Measurements from ENCODE around the gene OR51G2. TPM values are rescaled to one million over a fixed set of nuclear protein-coding genes. Genes with fewer than 3 reads are reported as not detected.
"Not testable (repeated sequence)": the region's sequence is repeated elsewhere in the genome, so short reads cannot be mapped to it uniquely, and the experiment has no call there.

OR51G2 gene, protein sequence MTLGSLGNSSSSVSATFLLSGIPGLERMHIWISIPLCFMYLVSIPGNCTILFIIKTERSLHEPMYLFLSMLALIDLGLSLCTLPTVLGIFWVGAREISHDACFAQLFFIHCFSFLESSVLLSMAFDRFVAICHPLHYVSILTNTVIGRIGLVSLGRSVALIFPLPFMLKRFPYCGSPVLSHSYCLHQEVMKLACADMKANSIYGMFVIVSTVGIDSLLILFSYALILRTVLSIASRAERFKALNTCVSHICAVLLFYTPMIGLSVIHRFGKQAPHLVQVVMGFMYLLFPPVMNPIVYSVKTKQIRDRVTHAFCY
- total RNA-seq (2014; rRNA removed; shearing (Covaris generic)): not detected in 2 replicates
- not detected in 2 replicates for polyA plus RNA-seq (2015; cell fraction: cytosol; rRNA removed)
- polyA plus RNA-seq (2015; cell fraction: nucleus; rRNA removed): not detected in 2 replicates

DNA sequence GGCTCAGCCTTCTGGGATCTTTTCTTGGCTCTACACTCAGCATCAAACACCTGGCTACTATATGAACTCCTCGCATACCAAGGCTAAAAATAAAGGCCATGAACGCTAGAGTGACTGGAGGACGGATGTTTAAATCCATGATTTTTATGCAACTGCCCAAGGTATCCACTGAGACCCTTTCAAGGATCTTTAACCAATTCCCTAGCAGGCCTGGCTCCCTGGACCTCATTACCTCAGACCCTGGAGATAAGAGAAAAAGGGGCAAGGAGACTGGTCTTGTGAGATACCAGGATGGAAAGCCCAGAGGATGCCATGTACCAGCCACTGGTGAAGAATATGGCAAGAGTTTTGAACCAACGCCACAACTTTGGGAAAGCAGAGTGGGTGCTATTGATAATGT is at the start of gene OR51G2:
Gene OR51G2 (minus strand): TSS at position 101 of the 400 bp plus-strand sequence. CDS start 3,687 bp downstream, outside the sequence.
- no peak for DNase-seq (ENCODE audit: low read depth)

GRCh38 chr11:4962816-4963215 is 43.7 kb upstream of the OR51G2 start:
- DNase-seq (ENCODE audit: low read depth): no peak

- DNase-seq (ENCODE audit: low read depth): peak; percentile 2
Measured at GRCh38 chr11:4960877-4961276, 41.7 kb upstream of the OR51G2 start.

GRCh38 chr11:4957396-4957795 is 38.2 kb upstream of the OR51G2 start:
- no peak for DNase-seq (ENCODE audit: low read depth)

- DNase-seq (ENCODE audit: low read depth): not testable (repeated sequence)
Measured at GRCh38 chr11:4955613-4956012, 36.5 kb upstream of the OR51G2 start, which contains the start of gene OR51A2. Gene OR51A2, minus strand, starts transcription at chr11:4955713. Its CDS starts 0 bp downstream, at chr11:4955713.

GRCh38 chr11:4947505-4947904 is 28.4 kb upstream of the OR51G2 start, which contains the start of gene OR51A4:
Gene OR51A4, minus strand, starts transcription at chr11:4947605. Its CDS starts 505 bp downstream, at chr11:4947100.
- no peak for DNase-seq (ENCODE audit: low read depth)

DNA sequence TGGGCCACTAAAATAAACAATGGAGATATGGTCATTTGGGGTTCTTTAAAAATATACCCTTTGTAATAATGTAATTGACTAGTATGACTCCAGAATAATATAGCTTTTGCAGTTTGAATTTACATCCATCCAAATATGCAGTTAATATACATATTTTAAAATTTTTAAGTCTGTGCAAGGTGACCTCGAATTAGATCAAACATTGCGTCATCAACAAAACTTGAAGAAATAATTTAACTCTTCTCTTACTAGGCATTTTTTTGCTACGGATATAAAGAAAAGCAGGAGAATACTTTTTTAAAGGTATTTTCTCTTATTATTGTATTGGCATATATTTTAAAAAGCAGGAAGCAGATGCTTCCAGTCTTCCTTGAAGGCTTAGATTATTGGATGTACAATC is 17.6 kb upstream of the OR51G2 start:
- DNase-seq (ENCODE audit: low read depth): no peak

DNA sequence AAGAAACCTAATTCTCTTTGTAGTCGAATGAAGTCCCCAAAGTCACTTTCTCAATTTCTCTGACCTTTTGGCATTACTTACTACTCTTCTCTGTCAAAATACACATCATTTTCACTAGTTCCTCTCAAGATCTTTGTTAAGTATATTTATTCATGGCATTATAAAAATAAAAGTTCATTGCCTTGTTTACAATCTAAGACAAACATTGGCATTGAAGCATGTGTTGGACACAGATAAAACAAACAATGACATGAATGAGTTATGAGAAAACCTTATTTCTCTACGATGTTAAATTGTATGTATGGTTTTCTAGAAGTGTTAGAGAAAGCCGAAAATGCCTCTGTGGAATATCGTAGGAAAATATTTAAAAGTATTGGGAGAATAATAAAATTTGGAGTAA is 13.6 kb upstream of the OR51G2 start:
- no peak for DNase-seq (ENCODE audit: low read depth)

- DNase-seq (ENCODE audit: low read depth): no peak
Measured at GRCh38 chr11:4926608-4927007, 7.5 kb upstream of the OR51G2 start.

GRCh38 chr11:4924239-4924638 is 5.1 kb upstream of the OR51G2 start, which contains the start of gene OR51G1:
Gene OR51G1, minus strand, starts transcription at chr11:4924339. Its CDS starts 0 bp downstream, at chr11:4924339.
- DNase-seq (ENCODE audit: low read depth): no peak

GRCh38 chr11:4922304-4922703 is 3.2 kb upstream of the OR51G2 start:
- no peak for DNase-seq (ENCODE audit: low read depth)

DNA sequence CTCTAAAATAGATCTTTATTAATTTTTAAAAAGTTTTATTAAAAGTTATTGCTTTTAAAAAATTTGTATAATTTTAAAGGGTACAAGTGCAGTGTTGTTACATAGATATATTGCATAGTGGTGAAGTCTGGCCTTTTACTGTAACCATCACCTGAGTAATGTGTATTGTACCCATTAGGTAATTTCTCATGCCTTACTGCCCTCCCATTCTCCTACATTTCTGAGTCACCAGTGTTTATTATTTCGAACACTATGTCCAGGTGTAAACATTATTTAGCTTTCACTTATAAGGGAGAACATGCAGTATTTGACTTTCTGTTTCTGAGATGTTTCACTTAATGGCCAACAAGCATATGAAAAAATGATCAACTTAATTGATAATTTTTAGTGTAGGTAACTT is 2.6 kb upstream of the OR51G2 start:
- no peak for DNase-seq (ENCODE audit: low read depth)

DNA sequence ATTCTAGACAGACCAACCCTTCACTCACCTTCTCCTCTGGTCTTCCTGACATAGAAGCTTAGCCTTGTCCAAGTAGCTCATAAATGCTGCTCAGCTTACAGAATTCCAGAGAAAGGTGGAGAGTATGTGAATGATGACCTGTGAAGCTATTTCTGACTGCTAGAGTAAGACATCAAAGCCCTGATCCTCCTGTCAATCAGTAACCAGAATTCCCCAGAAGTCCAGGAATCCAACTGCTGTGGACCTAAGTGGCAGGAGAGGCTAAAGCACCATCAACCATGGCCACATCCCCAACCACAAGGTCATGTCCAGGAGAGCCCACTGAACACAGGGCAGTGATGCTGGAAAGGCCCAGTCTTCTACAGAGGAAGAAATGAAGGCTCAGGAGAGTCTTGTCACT is 2.6 kb downstream of the OR51G2 start:
- DNase-seq (ENCODE audit: low read depth): no peak

GRCh38 chr11:4903484-4903883 is 15.7 kb downstream of the OR51G2 start, which contains the start of gene OR51A7:
Gene OR51A7, plus strand, starts transcription at chr11:4903783. Its CDS starts 3,587 bp downstream, at chr11:4907370.
- DNase-seq (ENCODE audit: low read depth): no peak

GRCh38 chr11:4891996-4892640 is 27.0 kb downstream of the OR51G2 start:
- peak; percentile 86 for DNase-seq (ENCODE audit: low read depth)

DNA sequence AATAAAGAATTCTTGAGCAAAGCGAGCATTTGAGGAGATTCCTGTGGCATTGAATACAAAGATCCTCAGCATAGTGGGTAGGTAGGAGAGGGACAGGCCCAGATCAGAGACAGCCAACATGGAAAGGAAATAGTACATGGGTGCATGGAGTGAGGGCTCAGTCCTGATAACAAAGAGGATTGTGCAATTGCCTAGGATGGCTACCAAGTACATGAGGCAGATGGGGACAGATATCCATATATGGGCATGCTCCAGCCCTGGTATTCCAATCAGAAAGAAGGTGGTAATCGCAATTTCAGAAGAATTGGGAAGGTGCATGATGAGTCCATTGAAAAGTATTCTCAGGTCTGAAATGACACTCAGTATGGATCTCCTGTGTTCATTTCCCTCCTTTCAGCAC is 28.9 kb downstream of the OR51G2 start:
- DNase-seq (ENCODE audit: low read depth): no peak

GRCh38 chr11:4887591-4887990 is 31.6 kb downstream of the OR51G2 start:
- no peak for DNase-seq (ENCODE audit: low read depth)

DNA sequence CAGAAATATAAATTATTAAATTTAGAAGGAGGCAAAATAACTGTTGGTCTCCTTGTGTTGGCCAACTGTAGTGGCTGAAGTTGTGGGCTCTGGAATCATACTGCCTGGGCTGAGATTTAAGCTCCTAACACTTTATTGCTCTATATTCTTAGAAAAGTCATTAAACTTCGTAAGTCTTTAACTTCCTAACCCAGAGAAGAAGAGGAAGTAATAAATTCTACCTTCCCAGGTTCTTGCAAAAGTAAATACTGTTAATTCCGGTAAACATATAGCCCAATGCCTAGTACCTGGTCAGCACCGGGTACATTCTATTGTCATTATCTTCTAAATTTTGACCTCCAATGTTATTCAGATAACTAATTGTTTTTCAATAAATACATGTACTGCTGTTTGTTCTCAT is 33.0 kb downstream of the OR51G2 start:
- no peak for DNase-seq (ENCODE audit: low read depth)

DNA sequence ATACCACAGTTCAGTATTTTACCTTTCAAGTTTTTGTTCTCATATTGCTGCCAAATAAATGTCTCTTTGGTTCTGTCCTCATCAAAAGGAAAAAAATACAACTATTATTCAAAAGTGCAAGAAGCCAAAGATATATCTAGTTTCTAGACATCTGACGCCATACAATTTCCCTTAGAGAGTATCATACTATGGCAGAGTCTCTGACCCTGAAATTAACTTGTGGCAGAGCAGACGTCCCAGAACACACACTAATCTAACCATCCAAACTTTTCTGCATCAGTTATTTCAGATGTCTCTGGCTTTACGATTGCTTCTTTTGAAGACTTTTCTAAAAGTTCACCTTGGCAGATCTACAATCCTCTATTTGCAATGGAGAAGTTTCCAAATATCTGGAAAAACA is 34.8 kb downstream of the OR51G2 start:
- DNase-seq (ENCODE audit: low read depth): no peak

DNA sequence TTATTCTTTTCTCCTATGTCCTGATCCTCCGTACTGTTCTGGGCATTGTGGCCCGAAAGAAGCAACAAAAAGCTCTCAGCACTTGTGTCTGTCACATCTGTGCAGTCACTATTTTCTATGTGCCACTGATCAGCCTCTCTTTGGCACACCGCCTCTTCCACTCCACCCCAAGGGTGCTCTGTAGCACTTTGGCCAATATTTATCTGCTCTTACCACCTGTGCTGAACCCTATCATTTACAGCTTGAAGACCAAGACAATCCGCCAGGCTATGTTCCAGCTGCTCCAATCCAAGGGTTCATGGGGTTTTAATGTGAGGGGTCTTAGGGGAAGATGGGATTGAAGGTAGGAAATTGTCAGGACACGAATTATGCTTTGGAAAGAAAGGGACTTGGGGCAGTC is 36.6 kb downstream of the OR51G2 start:
- no peak for DNase-seq (ENCODE audit: low read depth)

DNA sequence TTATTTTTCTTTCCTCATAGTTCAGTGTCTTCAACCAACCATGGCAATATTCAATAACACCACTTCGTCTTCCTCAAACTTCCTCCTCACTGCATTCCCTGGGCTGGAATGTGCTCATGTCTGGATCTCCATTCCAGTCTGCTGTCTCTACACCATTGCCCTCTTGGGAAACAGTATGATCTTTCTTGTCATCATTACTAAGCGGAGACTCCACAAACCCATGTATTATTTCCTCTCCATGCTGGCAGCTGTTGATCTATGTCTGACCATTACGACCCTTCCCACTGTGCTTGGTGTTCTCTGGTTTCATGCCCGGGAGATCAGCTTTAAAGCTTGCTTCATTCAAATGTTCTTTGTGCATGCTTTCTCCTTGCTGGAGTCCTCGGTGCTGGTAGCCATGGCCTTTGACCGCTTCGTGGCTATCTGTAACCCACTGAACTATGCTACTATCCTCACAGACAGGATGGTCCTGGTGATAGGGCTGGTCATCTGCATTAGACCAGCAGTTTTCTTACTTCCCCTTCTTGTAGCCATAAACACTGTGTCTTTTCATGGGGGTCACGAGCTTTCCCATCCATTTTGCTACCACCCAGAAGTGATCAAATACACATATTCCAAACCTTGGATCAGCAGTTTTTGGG is 37.2 kb downstream of the OR51G2 start, which contains the start of gene OR51T1:
Gene OR51T1 (plus strand): TSS at position 41 of the 641 bp plus-strand sequence. CDS start 0 bp downstream, at position 41.
- DNase-seq (ENCODE audit: low read depth): no peak

DNA sequence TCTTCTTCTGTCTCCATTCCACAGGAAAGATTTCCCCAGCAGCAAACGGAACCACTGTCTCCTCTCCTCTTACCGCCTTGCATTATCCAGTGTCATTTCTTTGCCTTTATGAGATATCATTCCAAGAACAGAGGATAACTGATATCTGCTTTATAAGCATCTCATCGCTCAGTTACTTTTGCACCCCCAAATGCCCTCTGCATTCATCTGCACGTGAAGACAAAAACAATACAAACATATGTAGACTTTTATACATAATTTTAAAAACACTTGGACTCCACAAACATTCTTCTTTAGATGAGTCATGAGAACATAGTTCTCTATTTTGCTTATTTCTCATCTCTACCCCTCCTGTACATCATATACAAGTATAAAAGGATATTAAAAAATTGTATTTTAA is 38.0 kb downstream of the OR51G2 start:
- no peak for DNase-seq (ENCODE audit: low read depth)
